GM21528 (cell line): Measurements from ENCODE around the gene SF3B1.
"Not testable (repeated sequence)": the region's sequence is repeated elsewhere in the genome, so short reads cannot be mapped to it uniquely, and the experiment has no call there.

ENCODE experiments used
- ATAC-seq: cut with Tn5 transposase; IDR thresholded peaks from one replicate; pipeline ENCODE4 v1.9.1; 2021; ENCODE audit warnings: mild to moderate bottlenecking, moderate library complexity; ENCODE audit not compliant: unreplicated experiment, low FRiP score

The SF3B1 gene

GRCh38 chr2:197381641-197382040 lies 53.2 kb downstream of the SF3B1 start:
- no peak for ATAC-seq

- not testable (repeated sequence) for ATAC-seq
Measured at GRCh38 chr2:197379918-197380309, 54.9 kb downstream of the SF3B1 start.

- not testable (repeated sequence) for ATAC-seq
Measured at GRCh38 chr2:197379308-197379917, 55.4 kb downstream of the SF3B1 start.

- no peak for ATAC-seq
Measured at GRCh38 chr2:197378494-197379307, 56.1 kb downstream of the SF3B1 start.

GRCh38 chr2:197378086-197378485 lies 56.7 kb downstream of the SF3B1 start:
- no peak for ATAC-seq

GRCh38 chr2:197377670-197378069 lies 57.2 kb downstream of the SF3B1 start:
- no peak for ATAC-seq

GRCh38 chr2:197372592-197372991 lies 62.2 kb downstream of the SF3B1 start:
- no peak for ATAC-seq

- ATAC-seq: not testable (repeated sequence)
Measured at GRCh38 chr2:197370664-197371063, 64.2 kb downstream of the SF3B1 start.

GRCh38 chr2:197369933-197370320 lies 64.9 kb downstream of the SF3B1 start:
- ATAC-seq: no peak

GRCh38 chr2:197369228-197369932 lies 65.4 kb downstream of the SF3B1 start:
- no peak for ATAC-seq

- ATAC-seq: no peak
Measured at GRCh38 chr2:197368412-197368811, 66.4 kb downstream of the SF3B1 start.

GRCh38 chr2:197363998-197364397 lies 70.8 kb downstream of the SF3B1 start:
- no peak for ATAC-seq

GRCh38 chr2:197360744-197361156 lies 74.1 kb downstream of the SF3B1 start:
- ATAC-seq: no peak

GRCh38 chr2:197359859-197360258 lies 75.0 kb downstream of the SF3B1 start:
- ATAC-seq: no peak

GRCh38 chr2:197358931-197359330 lies 75.9 kb downstream of the SF3B1 start:
- ATAC-seq: no peak

GRCh38 chr2:197357986-197358385 lies 76.8 kb downstream of the SF3B1 start:
- no peak for ATAC-seq

GRCh38 chr2:197356136-197356535 lies 78.7 kb downstream of the SF3B1 start:
- no peak for ATAC-seq

- no peak for ATAC-seq
Measured at GRCh38 chr2:197354169-197354558, 80.7 kb downstream of the SF3B1 start.

- ATAC-seq: no peak
Measured at GRCh38 chr2:197353393-197354168, 81.2 kb downstream of the SF3B1 start.

- ATAC-seq: no peak
Measured at GRCh38 chr2:197349699-197350098, 85.1 kb downstream of the SF3B1 start.
